Measurements from ENCODE around the gene ZBTB5. TPM values are rescaled to one million over a fixed set of nuclear protein-coding genes. Genes with fewer than 3 reads are reported as not detected.
A peak's percentile ranks its signal among the peaks of the same experiment; 100 is the strongest.

The ZBTB5 gene
- total RNA-seq, 6 experiments from 2014 or later, result 4.3 to 6.6 (median 5.5) TPM

DNA sequence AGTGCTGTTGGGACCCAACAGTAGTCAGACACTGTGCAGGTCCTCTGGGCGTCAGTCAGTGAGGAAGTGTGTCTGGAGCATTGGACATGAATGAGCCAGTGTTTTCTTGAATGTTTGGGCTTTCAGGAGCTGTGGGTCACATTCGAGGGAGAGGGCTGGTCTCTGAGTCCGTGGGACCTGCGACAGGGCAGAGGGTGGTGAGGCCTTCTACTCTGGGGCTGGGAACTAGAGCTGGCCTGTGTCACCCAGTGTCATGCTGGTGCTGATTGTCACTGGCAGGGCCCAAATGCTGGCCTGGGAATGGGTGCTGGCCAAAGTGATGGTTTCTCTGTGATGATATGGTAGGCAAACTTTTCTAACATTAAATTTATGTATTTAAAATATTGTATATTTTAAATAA is 30.8 kb upstream of the ZBTB5 start:
- DNase-seq, result no peak

DNA sequence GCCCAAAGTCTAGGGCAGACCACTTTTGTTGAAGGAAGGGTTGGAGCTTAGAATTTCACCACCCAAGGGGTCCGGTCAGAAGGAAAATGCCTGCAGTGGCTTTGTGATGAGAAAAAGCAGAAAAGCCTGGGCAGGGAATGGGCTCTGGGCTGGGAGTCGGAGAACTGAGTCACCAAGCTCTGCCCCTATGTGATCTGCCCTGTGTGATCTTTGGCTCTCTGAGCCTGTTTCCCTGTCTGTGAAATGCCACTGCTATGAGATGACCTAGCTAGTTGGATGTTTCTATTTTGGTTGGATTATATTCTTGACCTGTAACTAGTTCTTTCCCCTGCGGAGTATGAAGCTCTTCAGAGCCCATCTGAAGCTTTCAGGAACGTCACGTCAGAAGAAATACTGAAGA is 30.3 kb upstream of the ZBTB5 start:
- 94% methylated on average over 5 of the region's 5 CpGs for WGBS (ENCODE audit: insufficient coverage, low coverage, low lambda C conversion rate, missing lambda C conversion rate)
- intact Hi-C loops (cut with DNase I), result no loop called here
- Histone ChIP-seq H3K9me3 (no peaks in the 10 kb centered on the region), H3K36me3 (peaks cover 25 to 85% (median 49%) of the 10 kb centered on the region in 4 donors), H3K27me3 (no peaks in the 10 kb centered on the region), H3K4me3 (no peak overlapping the region), H3K27ac (no peak overlapping the region), H3K4me1 (peaks cover 0 to 14% (median 0%) of the 10 kb centered on the region in 4 donors)
- DNase-seq (no peak), ATAC-seq (no peak)
- no peak for TF ChIP-seq CTCF (IDR thresholded peaks at IDR 0.05)
- TF ChIP-seq POLR2A (IDR thresholded peaks at IDR 0.05), result no peak

More for the DNA sequence above, 30.8 kb upstream of the ZBTB5 start:
- WGBS (ENCODE audit: insufficient coverage, low coverage, low lambda C conversion rate, missing lambda C conversion rate), result 83% methylated on average over 1 of the region's 4 CpGs
- Histone ChIP-seq H3K9me3 (no peaks in the 10 kb centered on the region), H3K36me3 (peaks cover 26 to 85% (median 51%) of the 10 kb centered on the region in 4 donors), H3K4me3 (no peak overlapping the region), H3K4me1 (peaks cover 0 to 16% (median 0%) of the 10 kb centered on the region in 4 donors), H3K27ac (no peak overlapping the region), H3K27me3 (no peaks in the 10 kb centered on the region)
- TF ChIP-seq POLR2A (IDR thresholded peaks at IDR 0.05) (peak; percentile 27), CTCF (IDR thresholded peaks at IDR 0.05) (no peak)
- intact Hi-C loops (cut with DNase I), result no loop called here
- peak in 1 of 4 donors; percentile 23 for ATAC-seq

GRCh38 chr9:37491939-37492338 is 26.7 kb upstream of the ZBTB5 start:
- TF ChIP-seq POLR2A (IDR thresholded peaks at IDR 0.05), result no peak
- TF ChIP-seq CTCF (IDR thresholded peaks at IDR 0.05), result no peak
- Histone ChIP-seq H3K36me3 (peaks cover 20 to 72% (median 43%) of the 10 kb centered on the region in 4 donors), H3K9me3 (no peaks in the 10 kb centered on the region), H3K4me3 (no peak overlapping the region), H3K4me1 (peaks cover 0 to 32% (median 7%) of the 10 kb centered on the region in 4 donors), H3K27me3 (no peaks in the 10 kb centered on the region), H3K27ac (peak overlapping the region in 1 of 3 donors; percentile 1)
- intact Hi-C loops (cut with DNase I), result no loop called here
- ATAC-seq (peak; percentile 67 to 84 (median 76)), DNase-seq (no peak)
- WGBS (ENCODE audit: insufficient coverage, low coverage, low lambda C conversion rate, missing lambda C conversion rate), result 38% methylated on average over 1 of the region's 1 CpG

GRCh38 chr9:37486616-37487548 is 21.6 kb upstream of the ZBTB5 start:
- TF ChIP-seq CTCF (IDR thresholded peaks at IDR 0.05) (no peak), POLR2A (IDR thresholded peaks at IDR 0.05) (peak; percentile 65)
- Histone ChIP-seq H3K27ac (peak overlapping the region in 2 of 3 donors; percentile 57 to 79), H3K4me3 (peak overlapping the region; percentile 71 to 91 (median 80)), H3K27me3 (no peaks in the 10 kb centered on the region), H3K36me3 (peaks cover 0 to 23% (median 11%) of the 10 kb centered on the region in 4 donors), H3K9me3 (no peaks in the 10 kb centered on the region), H3K4me1 (peaks cover 0 to 40% (median 12%) of the 10 kb centered on the region in 4 donors)
- 4% methylated on average over 7 of the region's 7 CpGs for WGBS (ENCODE audit: insufficient coverage, low coverage, low lambda C conversion rate, missing lambda C conversion rate)
- ATAC-seq, result peak; percentile 52 to 67 (median 60)
- intact Hi-C loops (cut with DNase I), result no loop called here
- peak in 1 of 3 donors; percentile 82 for DNase-seq
